Endothelial cell of umbilical vein (primary cell): Measurements from ENCODE around the gene SLC10A7. TPM values are rescaled to one million over a fixed set of nuclear protein-coding genes. Genes with fewer than 3 reads are reported as not detected.

Experiments
- BruUV-seq: library from RNA; stranded (reverse); fragments of 400-500 nt; replicated peaks from 2 replicates; lab custom pipeline; 2021; lab: Mats Ljungman, UMichigan
- CTCF ChIA-PET: fragments of 300-600, 350-600 bp; sonication (Branson Sonifier 250); formaldehyde crosslinking; loops from one replicate; lab custom pipeline; 2021; ENCODE audit warnings: antibody characterized with exemption, inconsistent platforms; lab: Charles Lee
- POLR2A ChIA-PET: fragments of 300-600, 350-600 bp; sonication (Branson Sonifier 250); formaldehyde crosslinking; loops from one replicate; lab custom pipeline; 2021; ENCODE audit warnings: antibody characterized with exemption, inconsistent platforms; lab: Charles Lee
- DNase-seq: peaks from one replicate; pipeline ENCODE4 v3.0.0-alpha.2; 2011; ENCODE audit warnings: low read depth, low spot score
- FAIRE-seq: peaks from 2 replicates; lab custom pipeline; 2011; peaks lifted over from hg19 to GRCh38; lab: Jason Lieb, UNC
- H2AFZ ChIP-seq: 2 replicates; pipeline ENCODE4 v1.6.0; 2012; ENCODE audit warnings: low read depth, low read length, control low read depth, inconsistent platforms
- H3K27ac ChIP-seq: 2 replicates; pipeline ENCODE4 v1.5.1; 2011; ENCODE audit warnings: low read depth, mild to moderate bottlenecking, control low read depth, low read length, moderate library complexity; ENCODE audit not compliant: insufficient read depth
- H3K27me3 ChIP-seq, 2 experiments: 2 replicates each; pipeline versions ENCODE4 v1.6.0 to v1.6.1; 2011; ENCODE audit warnings: low read length in 2 of 2, mixed read lengths in 1 of 2; ENCODE audit not compliant: control insufficient read depth in 2 of 2, insufficient read depth in 2 of 2
- H3K36me3 ChIP-seq, 2 experiments: 2 replicates in 1 of 2; 3 replicates in 1 of 2; pipeline ENCODE4 v1.5.1; 2011; ENCODE audit warnings: low read length in 2 of 2, mild to moderate bottlenecking in 1 of 2, moderate library complexity in 1 of 2; ENCODE audit not compliant: control insufficient read depth in 2 of 2, insufficient read depth in 2 of 2; ENCODE audit errors: extremely low read depth in 1 of 2
- H3K4me1 ChIP-seq: 3 replicates; pipeline ENCODE4 v1.5.1; 2011; ENCODE audit warnings: mild to moderate bottlenecking, low read length; ENCODE audit not compliant: control insufficient read depth, insufficient read depth; ENCODE audit errors: extremely low read depth
- H3K4me2 ChIP-seq: 2 replicates; pipeline ENCODE4 v1.6.1; 2011; ENCODE audit warnings: low read length, control low read depth, mixed read lengths; ENCODE audit not compliant: insufficient read depth
- H3K4me3 ChIP-seq, 3 experiments: fragments of 200-600 bp in 1 of 3; sonication (generic), shearing (Covaris generic) in 1 of 3; replicated peaks in 1 of 3; 2 replicates each; pipeline ENCODE4 v1.5.1; 2011 to 2016; ENCODE audit warnings: control low read depth in 3 of 3, low read length in 3 of 3, mild to moderate bottlenecking in 2 of 3, inconsistent platforms in 1 of 3, low read depth in 1 of 3, moderate library complexity in 1 of 3; ENCODE audit not compliant: insufficient read depth in 1 of 3
- H3K79me2 ChIP-seq: 2 replicates; pipeline ENCODE4 v1.6.0; 2012; ENCODE audit warnings: low read length, inconsistent platforms; ENCODE audit not compliant: control insufficient read depth, insufficient read depth
- H3K9ac ChIP-seq: replicated peaks from 2 replicates; pipeline ENCODE3; 2011; ENCODE audit warnings: low read length, control low read depth; ENCODE audit not compliant: insufficient read depth; ENCODE audit errors: extremely low read depth
- H3K9me1 ChIP-seq: replicated peaks from 3 replicates; pipeline ENCODE4 v1.6.0; 2011; ENCODE audit warnings: mild to moderate bottlenecking, low read length; ENCODE audit not compliant: control insufficient read depth, insufficient read depth; ENCODE audit errors: extremely low read depth
- H3K9me3 ChIP-seq: replicated peaks from 2 replicates; pipeline ENCODE4 v1.5.1; 2012; ENCODE audit warnings: low read length, inconsistent platforms; ENCODE audit not compliant: control insufficient read depth, insufficient read depth
- H4K20me1 ChIP-seq: replicated peaks from 2 replicates; pipeline ENCODE3; 2011; ENCODE audit warnings: mild to moderate bottlenecking, low read length; ENCODE audit not compliant: control insufficient read depth, insufficient read depth; ENCODE audit errors: extremely low read depth
- FOS ChIP-seq: IDR thresholded peaks from 2 replicates; pipeline ENCODE4 v1.6.1; 2011; ENCODE audit warnings: mild to moderate bottlenecking, low read length, moderate library complexity, borderline replicate concordance; ENCODE audit not compliant: insufficient read depth
- GATA2 ChIP-seq: IDR thresholded peaks from 2 replicates; pipeline ENCODE4 v1.7.0; 2011; ENCODE audit warnings: low read depth, mild to moderate bottlenecking, moderate library complexity, mixed read lengths, low read length; ENCODE audit not compliant: insufficient read length, insufficient read depth
- POLR2AphosphoS5 ChIP-seq: IDR thresholded peaks from 2 replicates; pipeline ENCODE4 v1.6.1; 2012; ENCODE audit warnings: low read depth, mild to moderate bottlenecking, control low read depth, low read length, moderate library complexity; ENCODE audit not compliant: insufficient read depth
- dilution Hi-C: fragments of 300-500 bp; cut with MboI; formaldehyde crosslinking; loops from one replicate; pipeline ENCODE4 v1.15.0; 2019; ENCODE audit warnings: low sequenced_read_pairs; ENCODE audit not compliant: extremely low pct_ligation_motif_present
- intact Hi-C: fragments of 100-400 bp; cut with micrococcal nuclease; formaldehyde crosslinking; loops from one replicate; pipeline ENCODE4 v1.10.0; 2022
- polyA plus RNA-seq, 4 experiments: library from polyadenylated mRNA; depleted of rRNA in 3 of 4; stranded (reverse) in 3 of 4; unstranded in 1 of 4; fragments of >200 nt; gene quantifications; 2 replicates each; pipeline versions ENCODE4 v1.2.1 to v1.2.3, GENCODE V29; 2011 to 2012; ENCODE audit warnings: missing spikeins in 1 of 4
- total RNA-seq: library from RNA; stranded (reverse); gene quantifications from 2 replicates; pipeline ENCODE4 v1.2.3, GENCODE V29; 2021
- TF ChIP-seq, protein P1 (sequence below): IDR thresholded peaks from 2 replicates; pipeline ENCODE4 v1.6.1; 2011; ENCODE audit not compliant: insufficient read depth, insufficient read length
- TF ChIP-seq, protein P2 (sequence below), 2 donors: IDR thresholded peaks; 1 replicate in 1 of 2; 2 replicates in 1 of 2; pipeline ENCODE4 v1.5.1; 2011; ENCODE audit warnings: low read length in 2 of 2, mild to moderate bottlenecking in 2 of 2, moderate library complexity in 2 of 2, control low read depth in 1 of 2, inconsistent platforms in 1 of 2, low read depth in 1 of 2; ENCODE audit not compliant: insufficient read depth in 1 of 2; ENCODE audit errors: extremely low read depth in 1 of 2

SLC10A7 gene
- total and polyA plus RNA-seq, 2 donors (not counting 3 experiments of a cell fraction or from before 2014, with no cell fraction given), result 13.6 to 20.4 TPM

DNA sequence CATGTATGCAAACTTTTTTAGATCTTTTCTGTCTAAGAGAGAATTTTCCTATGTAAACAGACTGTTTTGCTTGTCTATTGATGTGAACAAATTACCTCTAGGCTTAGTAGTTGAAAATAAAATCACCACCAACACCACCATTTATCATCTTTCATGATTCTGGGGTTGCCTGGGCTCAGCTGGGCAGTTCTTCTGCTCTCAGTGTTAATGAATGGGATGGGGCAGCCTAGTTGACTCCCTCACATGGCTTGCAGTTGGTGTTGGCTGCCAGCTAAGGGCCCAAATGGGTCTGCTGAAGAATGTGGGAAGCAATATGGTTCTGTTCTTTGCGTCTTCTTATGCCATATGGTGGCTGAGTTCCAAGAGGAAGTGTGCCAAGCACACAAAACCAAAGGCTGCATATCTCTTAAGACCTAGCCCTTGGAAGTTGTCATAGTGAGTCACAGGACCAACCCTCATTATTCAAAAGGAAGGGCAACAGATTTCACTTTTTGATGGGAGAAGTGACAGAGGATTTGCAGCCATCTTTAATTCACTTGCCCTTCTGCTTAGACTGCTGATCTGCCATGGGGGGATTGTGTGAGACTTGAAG is 289.5 kb downstream of the SLC10A7 start:
- POLR2A ChIA-PET, result no interaction called here
- CTCF ChIA-PET, result interaction anchor here (0.7 to 1.6 kb wide), 2 partner anchors 759 to 865 kb away, joined by 4 to 6 read pairs; no protein-coding TSS in a partner anchor

More for the DNA sequence above, 289.5 kb downstream of the SLC10A7 start:
- Histone ChIP-seq H3K4me1 (no peaks in the 10 kb centered on the region), H3K4me3 (no peak overlapping the region), H3K27me3 (peaks cover 3% of the 10 kb centered on the region in 2 experiments), H4K20me1 (no peaks in the 10 kb centered on the region), H3K4me2 (no peak overlapping the region), H3K36me3 (no peaks in the 10 kb centered on the region), H3K9me1 (no peaks in the 10 kb centered on the region), H3K79me2 (no peaks in the 10 kb centered on the region), H3K27ac (no peak overlapping the region), H3K9ac (no peak overlapping the region), H3K9me3 (no peaks in the 10 kb centered on the region), H2AFZ (no peak overlapping the region)
- FAIRE-seq (no peak), DNase-seq (no peak)
- no TSS peak for BruUV-seq
- intact Hi-C loops (no loop called here), dilution Hi-C loops (no loop called here)
- TF ChIP-seq FOS (peak; percentile 16), POLR2AphosphoS5 (no peak), GATA2 (peak; percentile 57)
- TF ChIP-seq, protein P1, sequence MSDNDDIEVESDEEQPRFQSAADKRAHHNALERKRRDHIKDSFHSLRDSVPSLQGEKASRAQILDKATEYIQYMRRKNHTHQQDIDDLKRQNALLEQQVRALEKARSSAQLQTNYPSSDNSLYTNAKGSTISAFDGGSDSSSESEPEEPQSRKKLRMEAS, result no peak
- TF ChIP-seq, protein P2, sequence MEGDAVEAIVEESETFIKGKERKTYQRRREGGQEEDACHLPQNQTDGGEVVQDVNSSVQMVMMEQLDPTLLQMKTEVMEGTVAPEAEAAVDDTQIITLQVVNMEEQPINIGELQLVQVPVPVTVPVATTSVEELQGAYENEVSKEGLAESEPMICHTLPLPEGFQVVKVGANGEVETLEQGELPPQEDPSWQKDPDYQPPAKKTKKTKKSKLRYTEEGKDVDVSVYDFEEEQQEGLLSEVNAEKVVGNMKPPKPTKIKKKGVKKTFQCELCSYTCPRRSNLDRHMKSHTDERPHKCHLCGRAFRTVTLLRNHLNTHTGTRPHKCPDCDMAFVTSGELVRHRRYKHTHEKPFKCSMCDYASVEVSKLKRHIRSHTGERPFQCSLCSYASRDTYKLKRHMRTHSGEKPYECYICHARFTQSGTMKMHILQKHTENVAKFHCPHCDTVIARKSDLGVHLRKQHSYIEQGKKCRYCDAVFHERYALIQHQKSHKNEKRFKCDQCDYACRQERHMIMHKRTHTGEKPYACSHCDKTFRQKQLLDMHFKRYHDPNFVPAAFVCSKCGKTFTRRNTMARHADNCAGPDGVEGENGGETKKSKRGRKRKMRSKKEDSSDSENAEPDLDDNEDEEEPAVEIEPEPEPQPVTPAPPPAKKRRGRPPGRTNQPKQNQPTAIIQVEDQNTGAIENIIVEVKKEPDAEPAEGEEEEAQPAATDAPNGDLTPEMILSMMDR (IDR thresholded peaks at IDR 0.05; ENCODE audit: extremely low read depth in 1 of 2, insufficient read depth in 1 of 2, low read depth in 1 of 2, low read length in 2 of 2), result no peak
